ENCODE results near the gene ADRA2B. TPM values are rescaled to one million over a fixed set of nuclear protein-coding genes. Genes with fewer than 3 reads are reported as not detected.
"Not testable (repeated sequence)": the region's sequence is repeated elsewhere in the genome, so short reads cannot be mapped to it uniquely, and the experiment has no call there.

Gene ADRA2B
- polyA plus RNA-seq, 3 donors: 1.6 TPM; not detected in 2

DNA sequence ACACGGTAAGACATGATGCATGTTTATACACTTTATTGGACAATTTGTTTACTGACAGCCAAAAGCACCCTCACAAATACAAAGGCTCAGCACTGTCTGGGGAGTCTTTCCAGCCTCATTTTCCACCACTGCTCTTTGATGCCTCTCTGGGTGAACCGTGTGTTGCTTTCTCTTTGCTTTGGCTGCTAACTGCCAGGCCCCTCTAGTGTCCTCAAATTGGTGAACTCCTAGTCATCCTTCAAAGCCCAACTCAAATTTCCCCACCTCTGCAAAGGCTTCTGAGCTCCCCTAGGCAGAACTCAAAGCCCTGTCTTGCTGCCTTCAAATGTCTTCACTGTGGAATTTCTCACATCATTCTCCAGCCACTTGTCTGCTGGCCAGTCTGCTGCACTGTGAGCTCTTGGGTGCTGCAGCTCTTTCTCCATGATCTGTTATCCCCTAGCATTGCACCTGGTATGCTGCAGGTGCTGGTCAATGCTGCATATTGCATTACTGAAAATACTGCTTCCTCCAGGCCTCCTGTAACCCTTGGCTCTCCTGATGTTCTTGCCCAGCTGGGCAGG, 49.2 kb downstream of the ADRA2B start:
- H3K27me3 Mint-ChIP-seq (ENCODE audit: low read depth in 3 of 3); H2AFZ ChIP-seq (ENCODE audit: insufficient read depth, low read depth, low read length, poor library complexity, severe bottlenecking); H3K9me3 ChIP-seq (replicated peaks in 1 of 2; ENCODE audit: control insufficient read depth in 1 of 2, insufficient read depth in 1 of 2, low read length in 2 of 2); H4K20me1 ChIP-seq (ENCODE audit: insufficient read depth, low read length); H3K27me3 ChIP-seq (ENCODE audit: control insufficient read depth in 2 of 2, insufficient read depth in 2 of 2, low read length in 2 of 2); H3K36me3 Mint-ChIP-seq; intact Hi-C loops (cut with micrococcal nuclease); H3K4me3 Mint-ChIP-seq; H3K79me2 ChIP-seq (ENCODE audit: insufficient read depth, low read length); H3K27ac ChIP-seq (ENCODE audit: low read depth in 1 of 2, low read length in 2 of 2); H3K4me1 ChIP-seq (ENCODE audit: control insufficient read depth in 1 of 2, insufficient read depth in 2 of 2, low read length in 2 of 2); H3K9ac ChIP-seq (ENCODE audit: insufficient read depth, low read length, poor library complexity, severe bottlenecking); H3K4me3 ChIP-seq (replicated peaks in 1 of 3; ENCODE audit: low read depth in 2 of 3, low read length in 3 of 3); DNase-seq; H3K4me2 ChIP-seq (replicated peaks; ENCODE audit: extremely low read depth, low read length, poor library complexity, severe bottlenecking); H3K4me1 Mint-ChIP-seq; H3K36me3 ChIP-seq (replicated peaks in 1 of 2; ENCODE audit: control insufficient read depth in 1 of 2, insufficient read depth in 2 of 2, low read length in 2 of 2); H3K9me3 Mint-ChIP-seq: not testable (repeated sequence)
- 100% methylated on average over 1 of the region's 2 CpGs for WGBS (ENCODE audit: insufficient coverage)
- H3K27ac Mint-ChIP-seq: peak overlapping the region in 1 of 7 donors; percentile 1

DNA sequence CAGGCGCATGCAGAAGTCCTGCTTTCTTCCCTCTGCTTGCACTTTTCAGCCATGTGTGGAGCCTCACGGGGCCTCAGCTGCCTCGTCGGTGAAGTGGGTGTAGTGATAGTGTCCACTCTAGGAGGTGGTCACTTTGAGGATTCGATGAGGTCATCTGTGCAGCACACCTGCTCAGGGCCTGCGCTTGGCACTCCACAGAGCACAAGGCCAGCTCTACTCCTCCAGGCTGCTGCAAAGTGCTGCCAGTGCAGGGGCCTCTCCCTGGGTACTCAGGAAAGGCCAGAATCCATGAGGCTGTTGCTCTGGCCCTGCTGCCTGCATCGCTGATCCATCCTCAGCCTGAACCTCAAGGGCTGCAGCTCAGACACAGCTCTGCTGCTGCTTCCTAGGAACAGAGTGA, 49.9 kb downstream of the ADRA2B start:
- H3K4me1 ChIP-seq (ENCODE audit: control insufficient read depth in 1 of 2, insufficient read depth in 2 of 2, low read length in 2 of 2); H3K9me3 Mint-ChIP-seq; H2AFZ ChIP-seq (ENCODE audit: insufficient read depth, low read depth, low read length, poor library complexity, severe bottlenecking); H3K4me1 Mint-ChIP-seq; H3K9ac ChIP-seq (ENCODE audit: insufficient read depth, low read length, poor library complexity, severe bottlenecking); H3K4me2 ChIP-seq (replicated peaks; ENCODE audit: extremely low read depth, low read length, poor library complexity, severe bottlenecking); H3K79me2 ChIP-seq (ENCODE audit: insufficient read depth, low read length); H3K36me3 ChIP-seq (replicated peaks in 1 of 2; ENCODE audit: control insufficient read depth in 1 of 2, insufficient read depth in 2 of 2, low read length in 2 of 2); H3K9me3 ChIP-seq (replicated peaks in 1 of 2; ENCODE audit: control insufficient read depth in 1 of 2, insufficient read depth in 1 of 2, low read length in 2 of 2); H3K36me3 Mint-ChIP-seq; H3K4me3 ChIP-seq (replicated peaks in 1 of 3; ENCODE audit: low read depth in 2 of 3, low read length in 3 of 3); DNase-seq; H3K4me3 Mint-ChIP-seq; H3K27me3 Mint-ChIP-seq (ENCODE audit: low read depth in 3 of 3); H4K20me1 ChIP-seq (ENCODE audit: insufficient read depth, low read length); H3K27ac ChIP-seq (ENCODE audit: low read depth in 1 of 2, low read length in 2 of 2); intact Hi-C loops (cut with micrococcal nuclease); H3K27ac Mint-ChIP-seq; H3K27me3 ChIP-seq (ENCODE audit: control insufficient read depth in 2 of 2, insufficient read depth in 2 of 2, low read length in 2 of 2): not testable (repeated sequence)
- WGBS (ENCODE audit: insufficient coverage): 100% methylated on average over 1 of the region's 7 CpGs

DNA sequence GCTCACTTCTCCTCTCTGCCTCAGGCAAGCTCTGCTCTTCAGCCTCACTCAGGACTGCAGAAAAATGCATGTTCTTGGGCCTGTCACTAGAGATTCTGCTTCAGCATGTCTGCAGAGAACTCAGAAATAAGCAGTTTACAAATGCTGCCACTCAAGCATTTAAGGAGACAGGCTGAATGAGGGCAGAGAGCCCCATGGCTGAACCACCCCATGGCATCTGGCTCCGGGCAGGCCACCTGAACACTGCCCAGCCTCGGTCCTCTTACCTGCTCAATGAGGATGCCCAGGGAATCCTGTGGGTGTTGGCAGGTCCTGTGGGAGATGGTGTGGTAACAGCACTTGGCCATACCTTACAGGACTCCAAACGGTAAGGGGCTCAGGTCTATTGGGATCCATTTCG, 50.4 kb downstream of the ADRA2B start:
- DNase-seq; H3K27me3 ChIP-seq (ENCODE audit: control insufficient read depth in 2 of 2, insufficient read depth in 2 of 2, low read length in 2 of 2): not testable (repeated sequence)

More for the DNA sequence above, 50.4 kb downstream of the ADRA2B start:
- H4K20me1 ChIP-seq (ENCODE audit: insufficient read depth, low read length); intact Hi-C loops (cut with micrococcal nuclease); H3K27me3 Mint-ChIP-seq (ENCODE audit: low read depth in 3 of 3); H3K27ac ChIP-seq (ENCODE audit: low read depth in 1 of 2, low read length in 2 of 2); H3K4me2 ChIP-seq (replicated peaks; ENCODE audit: extremely low read depth, low read length, poor library complexity, severe bottlenecking); H3K27ac Mint-ChIP-seq; H3K4me1 Mint-ChIP-seq; H3K9ac ChIP-seq (ENCODE audit: insufficient read depth, low read length, poor library complexity, severe bottlenecking); H3K4me3 Mint-ChIP-seq; H3K9me3 ChIP-seq (replicated peaks in 1 of 2; ENCODE audit: control insufficient read depth in 1 of 2, insufficient read depth in 1 of 2, low read length in 2 of 2); H3K4me1 ChIP-seq (ENCODE audit: control insufficient read depth in 1 of 2, insufficient read depth in 2 of 2, low read length in 2 of 2); H3K36me3 Mint-ChIP-seq; H3K36me3 ChIP-seq (replicated peaks in 1 of 2; ENCODE audit: control insufficient read depth in 1 of 2, insufficient read depth in 2 of 2, low read length in 2 of 2); H3K9me3 Mint-ChIP-seq; H2AFZ ChIP-seq (ENCODE audit: insufficient read depth, low read depth, low read length, poor library complexity, severe bottlenecking); H3K4me3 ChIP-seq (replicated peaks in 1 of 3; ENCODE audit: low read depth in 2 of 3, low read length in 3 of 3); H3K79me2 ChIP-seq (ENCODE audit: insufficient read depth, low read length): not testable (repeated sequence)
- WGBS (ENCODE audit: insufficient coverage): 81% methylated on average over 2 of the region's 4 CpGs

Measured in CD14-positive monocyte (primary cell).